Testis (tissue), 3 donors: ENCODE data around the gene SPRY1. TPM values are rescaled to one million over a fixed set of nuclear protein-coding genes. Genes with fewer than 3 reads are reported as not detected.

Source experiments
- DNase-seq: peaks from one replicate; pipeline ENCODE4 v3.0.0-alpha.2; 2019
- H3K27ac ChIP-seq, 2 donors: fragments of 200-600 bp; sonication (generic); one replicate each; pipeline ENCODE4 v1.5.1; 2019
- H3K27me3 ChIP-seq: fragments of 200-600 bp; sonication (generic); one replicate; pipeline ENCODE4 v1.5.1; 2019
- H3K36me3 ChIP-seq: fragments of 200-600 bp; sonication (generic); one replicate; pipeline ENCODE4 v1.5.1; 2017; ENCODE audit warnings: low read depth; ENCODE audit errors: missing control alignments
- H3K4me1 ChIP-seq: fragments of 200-600 bp; sonication (generic); one replicate; pipeline ENCODE4 v1.5.1; 2019
- H3K4me3 ChIP-seq, 2 donors: fragments of 200-600 bp; sonication (generic); one replicate each; pipeline ENCODE4 v1.5.1; 2017 to 2019
- H3K9me3 ChIP-seq: fragments of 200-600 bp; sonication (generic); one replicate; pipeline ENCODE4 v1.5.1; 2017
- POLR2A ChIP-seq: fragments of 450-650 bp; IDR thresholded peaks from one replicate; pipeline ENCODE4 v1.6.1; 2017; ENCODE audit warnings: antibody characterized with exemption, mild to moderate bottlenecking, moderate library complexity
- WGBS, 2 donors: methylation state at CpG; one replicate each; pipeline ENCODE4 v1.1.5; 2018; 5-methylcytosine and 5-hydroxymethylcytosine counted together
- intact Hi-C: fragments of 100-400 bp; cut with DNase I; formaldehyde crosslinking; loops from one replicate; pipeline ENCODE4 v1.15.1; 2023; ENCODE audit warnings: low total_unique reads
- polyA plus RNA-seq: library from polyadenylated mRNA; stranded (reverse); fragments of 350-450 nt; fragmentation: Illumina TruSeq; extraction: RNeasy Lipid Tissue Mini Kit (QIAGEN cat#74804); gene quantifications from one replicate; pipeline ENCODE4 v1.2.3, GENCODE V29; 2014; ENCODE audit warnings: low read depth, low replicate concordance; ENCODE audit not compliant: insufficient read depth
- total RNA-seq, 2 donors: library from RNA; depleted of rRNA; stranded (reverse); fragments of >200 nt; gene quantifications; one replicate each; pipeline ENCODE4 v1.2.3, GENCODE V29; 2016
- TF ChIP-seq, protein P1 (sequence below), 3 experiments: fragments of 450-650 bp in 2 of 3; fragments of 200-600 bp in 1 of 3; sonication (generic) in 1 of 3; IDR thresholded peaks; one replicate each; pipeline ENCODE4 v1.5.1; 2016 to 2019; ENCODE audit warnings: antibody characterized with exemption in 3 of 3, mild to moderate bottlenecking in 2 of 3, moderate library complexity in 1 of 3

The SPRY1 gene
- total and polyA plus RNA-seq, 3 donors from 2014 or later: 30.2 to 52.0 (median 36.0) TPM

- Histone ChIP-seq H3K27me3 (no peaks in the 10 kb centered on the region), H3K36me3 (no peaks in the 10 kb centered on the region), H3K4me3 (no peak overlapping the region), H3K27ac (peak overlapping the region in 1 of 2 donors; percentile 28), H3K9me3 (no peaks in the 10 kb centered on the region), H3K4me1 (no peaks in the 10 kb centered on the region)
- intact Hi-C loops: no loop called here
- no peak for DNase-seq
- TF ChIP-seq POLR2A: no peak
- TF ChIP-seq, protein P1, sequence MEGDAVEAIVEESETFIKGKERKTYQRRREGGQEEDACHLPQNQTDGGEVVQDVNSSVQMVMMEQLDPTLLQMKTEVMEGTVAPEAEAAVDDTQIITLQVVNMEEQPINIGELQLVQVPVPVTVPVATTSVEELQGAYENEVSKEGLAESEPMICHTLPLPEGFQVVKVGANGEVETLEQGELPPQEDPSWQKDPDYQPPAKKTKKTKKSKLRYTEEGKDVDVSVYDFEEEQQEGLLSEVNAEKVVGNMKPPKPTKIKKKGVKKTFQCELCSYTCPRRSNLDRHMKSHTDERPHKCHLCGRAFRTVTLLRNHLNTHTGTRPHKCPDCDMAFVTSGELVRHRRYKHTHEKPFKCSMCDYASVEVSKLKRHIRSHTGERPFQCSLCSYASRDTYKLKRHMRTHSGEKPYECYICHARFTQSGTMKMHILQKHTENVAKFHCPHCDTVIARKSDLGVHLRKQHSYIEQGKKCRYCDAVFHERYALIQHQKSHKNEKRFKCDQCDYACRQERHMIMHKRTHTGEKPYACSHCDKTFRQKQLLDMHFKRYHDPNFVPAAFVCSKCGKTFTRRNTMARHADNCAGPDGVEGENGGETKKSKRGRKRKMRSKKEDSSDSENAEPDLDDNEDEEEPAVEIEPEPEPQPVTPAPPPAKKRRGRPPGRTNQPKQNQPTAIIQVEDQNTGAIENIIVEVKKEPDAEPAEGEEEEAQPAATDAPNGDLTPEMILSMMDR (IDR thresholded peaks at IDR 0.05): no peak
- 92 to 98% methylated on average over 2 of the region's 2 CpGs for WGBS, 2 donors
Measured at GRCh38 chr4:123361195-123361861, 35.3 kb upstream of the SPRY1 start.

DNA sequence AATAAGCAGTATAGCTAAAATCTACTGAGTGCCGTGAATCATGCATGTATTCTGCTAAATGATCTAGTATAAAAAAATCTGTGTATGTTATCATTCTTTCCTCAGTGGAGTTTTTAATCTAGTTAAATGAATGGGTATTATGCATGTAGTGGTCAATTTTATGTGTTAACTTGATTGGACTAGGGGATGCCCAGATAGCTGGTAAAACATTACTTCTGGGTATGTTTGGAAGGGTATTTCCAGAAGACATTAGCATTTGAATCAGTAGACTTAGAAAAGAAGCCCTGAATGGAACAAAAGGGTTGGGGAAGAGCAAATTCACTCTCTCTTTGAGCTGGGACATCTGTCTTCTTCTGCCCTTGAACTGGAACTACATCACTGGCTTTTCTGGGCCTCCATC, 34.5 kb upstream of the SPRY1 start:
- no peak for DNase-seq
- H3K36me3 ChIP-seq: no peaks in the 10 kb centered on the region
- H3K4me1 ChIP-seq: no peaks in the 10 kb centered on the region
- 98 to 100% methylated on average over 1 of the region's 1 CpG for WGBS, 2 donors
- no peak for TF ChIP-seq POLR2A
- TF ChIP-seq, protein P1 (IDR thresholded peaks at IDR 0.05): no peak
- intact Hi-C loops: no loop called here
- no peaks in the 10 kb centered on the region for H3K9me3 ChIP-seq
- no peaks in the 10 kb centered on the region for H3K27me3 ChIP-seq
- H3K4me3 ChIP-seq: no peak overlapping the region
- H3K27ac ChIP-seq: no peak overlapping the region

- no peaks in the 10 kb centered on the region for H3K36me3 ChIP-seq
- no peaks in the 10 kb centered on the region for H3K27me3 ChIP-seq
- DNase-seq: no peak
- no peaks in the 10 kb centered on the region for H3K9me3 ChIP-seq
- 90 to 98% methylated on average over 2 of the region's 2 CpGs for WGBS, 2 donors
- TF ChIP-seq, protein P1 (IDR thresholded peaks at IDR 0.05): no peak
- no peak for TF ChIP-seq POLR2A
- H3K4me3 ChIP-seq: no peak overlapping the region
- H3K4me1 ChIP-seq: no peaks in the 10 kb centered on the region
- intact Hi-C loops: no loop called here
- H3K27ac ChIP-seq: no peak overlapping the region
Measured at GRCh38 chr4:123363729-123364128, 32.9 kb upstream of the SPRY1 start.

DNA sequence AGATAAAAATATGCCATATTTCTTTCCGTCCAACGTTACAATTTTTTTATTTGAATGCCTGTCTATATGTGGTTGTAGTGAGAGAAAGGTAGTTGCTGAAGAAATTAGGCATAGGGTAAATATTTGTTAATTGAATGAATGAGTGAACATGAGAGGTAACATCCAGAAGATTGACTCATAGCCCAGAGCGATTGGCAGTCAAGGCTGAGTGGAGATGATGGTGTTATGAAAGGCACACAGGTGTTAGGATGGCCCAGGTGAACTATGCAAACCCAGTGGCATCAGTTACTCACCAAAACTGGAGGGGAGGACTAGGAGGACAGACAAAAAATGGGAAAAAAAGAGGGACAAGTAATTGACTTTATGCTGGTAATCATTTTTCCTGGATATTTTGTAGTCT, 31.7 kb upstream of the SPRY1 start:
- H3K4me3 ChIP-seq: no peak overlapping the region
- no peaks in the 10 kb centered on the region for H3K27me3 ChIP-seq
- H3K4me1 ChIP-seq: no peaks in the 10 kb centered on the region
- 86 to 91% methylated on average over 3 of the region's 3 CpGs for WGBS, 2 donors
- H3K9me3 ChIP-seq: no peaks in the 10 kb centered on the region
- TF ChIP-seq, protein P1 (IDR thresholded peaks at IDR 0.05): no peak
- TF ChIP-seq POLR2A: no peak
- H3K27ac ChIP-seq: no peak overlapping the region
- H3K36me3 ChIP-seq: no peaks in the 10 kb centered on the region
- DNase-seq: no peak
- intact Hi-C loops: no loop called here

DNA sequence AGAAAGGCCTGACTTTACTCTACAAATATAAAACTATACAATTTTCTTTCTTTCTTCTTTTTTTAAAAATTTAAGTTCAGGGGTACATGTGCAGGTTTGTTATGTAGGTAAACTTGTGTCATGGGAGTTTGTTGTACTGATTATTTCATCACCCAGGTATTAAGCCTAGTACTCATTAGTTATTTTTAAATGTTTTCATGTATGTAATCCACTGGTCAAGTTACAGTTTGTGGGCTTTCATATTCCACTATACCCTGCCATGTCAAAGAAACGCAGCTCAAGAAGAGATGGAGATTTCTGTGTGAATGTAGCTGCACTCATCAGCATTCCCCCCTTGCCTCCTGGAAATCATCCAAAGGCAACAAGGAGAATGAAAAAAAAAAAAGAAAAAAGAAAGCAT, 31.2 kb upstream of the SPRY1 start:
- intact Hi-C loops: no loop called here
- no peak for TF ChIP-seq POLR2A
- TF ChIP-seq, protein P1 (IDR thresholded peaks at IDR 0.05): no peak
- H3K4me1 ChIP-seq: no peaks in the 10 kb centered on the region
- H3K27ac ChIP-seq: no peak overlapping the region
- no peak overlapping the region for H3K4me3 ChIP-seq
- no peaks in the 10 kb centered on the region for H3K36me3 ChIP-seq
- 89 to 90% methylated on average over 1 of the region's 1 CpG for WGBS, 2 donors
- no peaks in the 10 kb centered on the region for H3K27me3 ChIP-seq
- no peak for DNase-seq
- no peaks in the 10 kb centered on the region for H3K9me3 ChIP-seq
